Activated naive CD4-positive, alpha-beta T cell treated with anti-CD3 and anti-CD28 coated beads, Interleukin-2, amount 50 U/mL, for 72 hours (primary cell): ENCODE measurements around the gene ZDHHC20. TPM values are rescaled to one million over a fixed set of nuclear protein-coding genes. Genes with fewer than 3 reads are reported as not detected.
"Not testable (repeated sequence)": the region's sequence is repeated elsewhere in the genome, so short reads cannot be mapped to it uniquely, and the experiment has no call there.

ENCODE experiments used
- ATAC-seq, 2 donors: fragments of 150-1000 bp; cut with Tn5 transposase; 2 replicates each; pipeline ENCODE4 v1.10.0; 2021; ENCODE audit warnings: mild to moderate bottlenecking in 2 of 2, moderate library complexity in 2 of 2
- DNase-seq, 2 donors: peaks; one replicate each; pipeline ENCODE4 v3.0.0; 2021 to 2022; ENCODE audit warnings: low spot score in 2 of 2
- H3K27ac Mint-ChIP-seq, 2 donors: one replicate each; pipeline ENCODE4 v1.8.0; 2022; ENCODE audit warnings: mild to moderate bottlenecking in 2 of 2, mixed read lengths in 2 of 2
- H3K36me3 Mint-ChIP-seq, 2 donors: one replicate each; pipeline ENCODE4 v1.8.0; 2022; ENCODE audit warnings: mixed read lengths in 2 of 2
- H3K9me3 Mint-ChIP-seq, 2 donors: one replicate each; pipeline ENCODE4 v1.8.0; 2022; ENCODE audit warnings: mixed read lengths in 2 of 2
- total RNA-seq, 2 donors: library from RNA; stranded (reverse); gene quantifications; one replicate each; pipeline ENCODE4 v1.2.3, GENCODE V29; 2022

Gene ZDHHC20
- total RNA-seq, 2 donors from 2014 or later, result 42.6 to 44.1 TPM

GRCh38 chr13:21395953-21396352, 63.1 kb downstream of the ZDHHC20 start:
- peak; percentile 51 to 77 for ATAC-seq

GRCh38 chr13:21389124-21389523, 70.0 kb downstream of the ZDHHC20 start:
- ATAC-seq (no peak), DNase-seq (no peak)
- peak overlapping the region in 1 of 2 donors; percentile 13 for H3K27ac Mint-ChIP-seq
- H3K9me3 Mint-ChIP-seq, result peaks cover 0 to 9% of the 10 kb centered on the region in 2 donors
- H3K36me3 Mint-ChIP-seq, result peaks cover 7 to 17% of the 10 kb centered on the region in 2 donors

More at GRCh38 chr13:21395953-21396352, 63.1 kb downstream of the ZDHHC20 start:
- DNase-seq, result peak in 1 of 2 donors; percentile 25
- no peaks in the 10 kb centered on the region for H3K9me3 Mint-ChIP-seq
- peaks cover 0 to 31% of the 10 kb centered on the region in 2 donors for H3K36me3 Mint-ChIP-seq
- H3K27ac Mint-ChIP-seq, result peak overlapping the region; percentile 46

- H3K9me3 Mint-ChIP-seq, result peaks cover 0 to 9% of the 10 kb centered on the region in 2 donors
- ATAC-seq (no peak), DNase-seq (no peak)
- peaks cover 7 to 12% of the 10 kb centered on the region in 2 donors for H3K36me3 Mint-ChIP-seq
- peak overlapping the region in 1 of 2 donors; percentile 9 for H3K27ac Mint-ChIP-seq
Observed at GRCh38 chr13:21385710-21386109, 73.4 kb downstream of the ZDHHC20 start.

DNA sequence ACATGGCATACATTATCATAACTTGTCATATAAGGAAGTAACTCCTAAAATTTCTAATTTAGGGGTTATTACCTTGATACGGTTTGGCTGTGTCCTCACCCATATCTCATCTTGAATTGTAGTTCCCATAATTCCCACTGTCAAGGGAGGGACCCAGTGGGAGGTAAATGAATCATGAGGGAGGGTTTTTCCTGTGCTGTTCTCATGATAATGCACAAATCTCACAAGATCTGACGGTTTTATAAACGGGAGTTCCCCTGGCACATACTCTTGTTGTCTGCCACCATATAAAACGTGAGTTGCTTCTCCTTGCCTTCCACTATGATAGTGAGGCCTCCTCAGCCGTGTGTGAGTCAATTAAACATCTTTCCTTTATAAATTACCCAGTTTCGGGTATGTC, 76.0 kb downstream of the ZDHHC20 start:
- Mint-ChIP-seq H3K27ac (no peak overlapping the region), H3K36me3 (peaks cover 7 to 12% of the 10 kb centered on the region in 2 donors), H3K9me3 (peaks cover 0 to 9% of the 10 kb centered on the region in 2 donors)
- DNase-seq, result no peak
- peak in 1 of 2 donors; percentile 11 for ATAC-seq

- not testable (repeated sequence) for DNase-seq, H3K27ac Mint-ChIP-seq, H3K36me3 Mint-ChIP-seq, ATAC-seq, H3K9me3 Mint-ChIP-seq
Observed at GRCh38 chr13:21376998-21377985, 81.8 kb downstream of the ZDHHC20 start.

- ATAC-seq, result no peak
- no peaks in the 10 kb centered on the region for H3K36me3 Mint-ChIP-seq
- no peak for DNase-seq
- no peak overlapping the region for H3K27ac Mint-ChIP-seq
- H3K9me3 Mint-ChIP-seq, result no peaks in the 10 kb centered on the region
Observed at GRCh38 chr13:21372530-21372929, 86.6 kb downstream of the ZDHHC20 start.

DNA sequence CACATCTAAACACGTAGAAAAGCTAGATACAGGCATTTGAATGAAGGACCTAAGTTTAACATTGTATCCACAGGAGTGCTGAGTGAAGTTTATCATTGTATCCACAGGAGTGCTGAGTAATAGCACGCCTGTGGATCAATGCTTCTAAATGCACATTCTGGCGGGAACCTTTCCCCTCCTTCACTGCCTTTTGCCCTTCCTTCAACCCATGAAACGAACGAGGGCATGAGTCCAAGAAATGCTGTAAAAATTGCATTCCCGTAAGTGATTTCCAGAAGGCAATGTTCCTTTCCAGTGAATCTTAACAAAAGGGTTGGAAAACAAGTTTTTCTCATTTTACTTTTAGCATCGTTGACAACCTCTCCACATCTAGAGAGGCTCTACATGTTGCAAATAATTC, 88.1 kb downstream of the ZDHHC20 start:
- Mint-ChIP-seq H3K36me3 (no peaks in the 10 kb centered on the region), H3K9me3 (no peaks in the 10 kb centered on the region), H3K27ac (no peak overlapping the region)
- DNase-seq (no peak), ATAC-seq (no peak)

GRCh38 chr13:21365574-21365973, 93.5 kb downstream of the ZDHHC20 start:
- peak; percentile 45 to 69 for ATAC-seq
- Mint-ChIP-seq H3K36me3 (no peaks in the 10 kb centered on the region), H3K27ac (peak overlapping the region; percentile 18 to 79)

DNA sequence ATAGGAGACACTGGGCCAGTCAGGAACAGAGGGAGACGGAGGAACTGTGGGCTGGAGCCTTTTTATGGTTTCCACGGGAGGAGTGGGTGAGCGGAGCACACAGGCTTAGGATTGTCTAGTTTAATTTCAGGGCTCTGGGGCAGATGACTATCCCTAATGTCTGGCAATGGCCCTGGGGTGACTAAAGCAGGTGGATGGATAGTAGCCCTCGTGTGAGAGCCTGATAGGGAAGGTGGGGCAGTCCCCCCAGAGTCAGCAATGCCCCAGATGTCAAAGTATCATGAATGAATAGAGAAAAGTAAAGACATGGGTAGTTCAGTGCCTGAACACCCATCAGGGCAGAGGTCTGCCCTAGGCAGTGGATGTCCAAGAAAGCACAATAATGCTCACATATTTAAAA, 94.2 kb downstream of the ZDHHC20 start:
- DNase-seq (no peak), ATAC-seq (no peak)
- Mint-ChIP-seq H3K36me3 (no peaks in the 10 kb centered on the region), H3K9me3 (no peaks in the 10 kb centered on the region), H3K27ac (peak overlapping the region; percentile 40 to 45)

More at GRCh38 chr13:21365574-21365973, 93.5 kb downstream of the ZDHHC20 start:
- DNase-seq, result no peak
- no peaks in the 10 kb centered on the region for H3K9me3 Mint-ChIP-seq

- Mint-ChIP-seq H3K27ac (peak overlapping the region; percentile 40 to 45), H3K36me3 (no peaks in the 10 kb centered on the region)
Observed at GRCh38 chr13:21364357-21364756, 94.7 kb downstream of the ZDHHC20 start.

DNA sequence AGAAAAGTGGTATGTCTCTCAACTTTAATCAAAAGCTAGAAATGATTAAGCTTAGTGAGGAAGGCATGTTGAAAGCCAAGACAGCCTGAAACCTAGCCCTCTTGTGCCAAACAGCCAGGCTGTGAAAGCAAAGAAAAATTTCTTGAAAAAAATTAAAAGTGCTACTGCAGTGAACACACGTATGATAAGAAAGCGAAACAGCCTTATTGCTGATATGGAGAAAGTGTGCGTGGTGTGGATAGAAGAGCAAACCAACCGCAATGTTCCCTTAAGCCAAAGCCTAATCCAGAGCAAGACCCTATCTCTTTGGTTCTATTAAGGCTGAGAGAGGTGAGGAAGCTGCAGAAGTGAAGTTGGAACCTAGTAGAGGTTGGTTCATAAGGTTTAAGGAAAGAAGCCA, 96.4 kb downstream of the ZDHHC20 start:
- Mint-ChIP-seq H3K9me3 (no peaks in the 10 kb centered on the region), H3K27ac (no peak overlapping the region), H3K36me3 (no peaks in the 10 kb centered on the region)
- ATAC-seq (no peak), DNase-seq (no peak)

More at GRCh38 chr13:21364357-21364756, 94.7 kb downstream of the ZDHHC20 start:
- DNase-seq (no peak), ATAC-seq (peak in 1 of 2 donors; percentile 22)
- H3K9me3 Mint-ChIP-seq, result no peaks in the 10 kb centered on the region

DNA sequence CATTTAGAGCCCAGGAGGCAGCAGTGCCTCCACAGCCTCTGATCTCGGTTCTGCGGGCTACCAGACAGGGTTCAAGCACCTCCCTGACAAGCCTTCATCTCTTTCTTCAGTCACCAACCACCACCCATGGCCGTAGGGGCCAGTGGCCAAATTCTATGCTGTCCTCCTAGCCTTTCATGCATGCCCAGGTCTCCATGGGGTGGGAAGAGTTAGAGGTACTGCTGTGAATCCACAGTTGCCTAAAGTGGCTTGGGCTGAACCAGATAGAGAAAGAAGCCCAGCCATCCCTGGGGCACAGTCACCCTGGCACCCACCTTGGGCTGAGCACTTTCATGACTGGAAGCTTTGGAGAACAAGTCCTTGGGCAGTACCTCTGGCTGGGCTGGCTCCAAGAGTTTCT, 97.4 kb downstream of the ZDHHC20 start:
- no peak for ATAC-seq

GRCh38 chr13:21361123-21361522, 98.0 kb downstream of the ZDHHC20 start:
- ATAC-seq (no peak), DNase-seq (no peak)
- H3K36me3 Mint-ChIP-seq, result no peaks in the 10 kb centered on the region
- H3K9me3 Mint-ChIP-seq, result no peaks in the 10 kb centered on the region
- H3K27ac Mint-ChIP-seq, result no peak overlapping the region

More for the DNA sequence above, 97.4 kb downstream of the ZDHHC20 start:
- DNase-seq, result no peak
- no peaks in the 10 kb centered on the region for H3K36me3 Mint-ChIP-seq
- no peak overlapping the region for H3K27ac Mint-ChIP-seq
- H3K9me3 Mint-ChIP-seq, result no peaks in the 10 kb centered on the region

DNA sequence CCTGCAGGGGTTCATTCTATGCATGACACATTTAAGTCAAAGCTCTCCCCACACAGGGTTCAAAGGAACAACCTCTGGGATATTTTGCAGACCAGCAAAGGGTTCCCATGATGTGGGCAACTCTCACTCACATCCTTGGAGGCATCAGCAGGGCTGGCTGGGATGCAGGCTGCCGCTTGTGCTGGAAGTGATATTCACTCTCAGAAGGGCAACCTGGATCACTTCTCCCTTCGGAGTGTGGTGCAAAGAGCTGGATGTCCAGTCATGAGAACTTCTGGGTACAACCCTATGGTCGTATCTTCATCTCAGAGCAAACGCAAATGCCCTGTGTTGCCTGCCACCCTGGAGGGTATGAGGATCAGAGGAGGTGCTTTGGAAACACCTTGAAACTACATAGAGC, 98.6 kb downstream of the ZDHHC20 start:
- Mint-ChIP-seq H3K36me3 (no peaks in the 10 kb centered on the region), H3K27ac (no peak overlapping the region), H3K9me3 (no peaks in the 10 kb centered on the region)
- no peak for DNase-seq
- no peak for ATAC-seq

DNA sequence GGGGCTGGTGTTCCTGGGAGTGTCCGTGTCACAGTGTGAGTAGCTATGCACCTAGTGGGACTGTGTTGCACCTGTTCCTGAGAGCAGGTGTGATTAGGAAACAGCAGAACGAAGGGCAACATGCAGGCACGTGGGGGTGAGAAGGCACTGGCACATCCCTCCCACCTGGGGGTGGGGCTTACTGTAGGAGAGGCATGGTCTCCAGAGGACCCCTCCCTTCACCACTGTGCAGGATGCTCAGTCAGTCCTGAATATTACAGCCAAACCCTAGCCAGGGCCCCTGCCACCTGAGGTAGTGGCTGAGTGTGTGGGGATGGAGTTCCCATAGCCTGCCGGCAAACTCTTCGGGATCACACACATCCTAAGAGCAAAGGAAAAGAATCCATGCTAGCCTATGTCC, 99.2 kb downstream of the ZDHHC20 start:
- no peak for DNase-seq
- H3K9me3 Mint-ChIP-seq, result no peaks in the 10 kb centered on the region
- no peaks in the 10 kb centered on the region for H3K36me3 Mint-ChIP-seq
- H3K27ac Mint-ChIP-seq, result no peak overlapping the region
- no peak for ATAC-seq

- no peaks in the 10 kb centered on the region for H3K9me3 Mint-ChIP-seq
- no peak for ATAC-seq
- peaks cover 0 to 9% of the 10 kb centered on the region in 2 donors for H3K36me3 Mint-ChIP-seq
- no peak overlapping the region for H3K27ac Mint-ChIP-seq
- DNase-seq, result no peak
Observed at GRCh38 chr13:21355304-21355703, 103.8 kb downstream of the ZDHHC20 start.

DNA sequence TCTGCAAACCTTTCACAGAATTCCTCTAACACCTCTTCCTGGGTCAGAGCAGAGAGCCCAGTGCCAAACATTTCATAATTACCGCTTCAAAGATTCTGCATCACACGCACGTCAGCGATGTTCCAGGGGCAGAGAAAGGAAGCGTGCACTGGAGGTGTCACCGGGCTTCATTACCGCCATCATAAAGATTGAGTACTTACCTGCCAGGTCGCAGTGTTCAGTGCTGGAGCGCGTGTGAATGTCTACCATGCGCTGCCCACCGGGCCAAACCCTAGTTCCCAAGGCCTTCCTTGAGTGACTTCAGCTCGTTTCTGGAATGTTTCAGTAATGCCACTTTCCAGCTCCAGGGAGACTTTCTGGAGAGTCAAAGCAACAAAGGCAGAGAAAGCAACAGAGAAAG, 104.4 kb downstream of the ZDHHC20 start:
- Mint-ChIP-seq H3K27ac (no peak overlapping the region), H3K36me3 (peaks cover 0 to 9% of the 10 kb centered on the region in 2 donors), H3K9me3 (no peaks in the 10 kb centered on the region)
- ATAC-seq (no peak), DNase-seq (no peak)
